ENCODE measurements around the gene FKBP15.
"Not testable (repeated sequence)": the region's sequence is repeated elsewhere in the genome, so short reads cannot be mapped to it uniquely, and the experiment has no call there.

The FKBP15 gene

DNA sequence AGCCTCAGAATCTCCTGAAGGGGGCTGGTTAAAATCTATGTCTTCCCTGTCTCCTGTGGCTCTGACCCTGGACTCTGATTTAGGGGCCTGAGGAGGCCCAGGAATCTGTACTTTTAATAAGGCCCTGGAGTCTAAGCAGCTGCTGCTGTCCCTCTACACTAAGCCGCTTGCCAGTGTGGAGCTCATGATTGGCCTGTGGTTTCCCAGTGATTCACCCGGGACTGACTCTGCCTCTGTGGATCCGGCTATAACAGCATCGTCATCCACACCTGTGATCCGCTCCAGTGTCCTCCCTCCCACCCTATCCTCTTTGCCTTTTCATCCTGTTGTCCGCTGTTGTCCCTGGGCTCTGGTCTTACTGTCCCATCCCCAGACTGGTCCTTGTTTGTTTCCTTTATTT, 66.6 kb downstream of the FKBP15 start:
- Histone ChIP-seq H3K27me3 (ENCODE audit: control insufficient read depth, insufficient read depth, low read length) (peaks cover 16% of the 10 kb centered on the region), H3K9me3 (ENCODE audit: control insufficient read depth, insufficient read depth, low read length) (no peaks in the 10 kb centered on the region), H3K4me1 (ENCODE audit: control insufficient read depth, insufficient read depth, low read length) (no peaks in the 10 kb centered on the region), H3K36me3 (ENCODE audit: control insufficient read depth, insufficient read depth, low read length) (no peaks in the 10 kb centered on the region), H3K9ac (ENCODE audit: low read depth, low read length) (no peak overlapping the region), H3K4me3 (ENCODE audit: low read depth, low read length) (no peak overlapping the region)

DNA sequence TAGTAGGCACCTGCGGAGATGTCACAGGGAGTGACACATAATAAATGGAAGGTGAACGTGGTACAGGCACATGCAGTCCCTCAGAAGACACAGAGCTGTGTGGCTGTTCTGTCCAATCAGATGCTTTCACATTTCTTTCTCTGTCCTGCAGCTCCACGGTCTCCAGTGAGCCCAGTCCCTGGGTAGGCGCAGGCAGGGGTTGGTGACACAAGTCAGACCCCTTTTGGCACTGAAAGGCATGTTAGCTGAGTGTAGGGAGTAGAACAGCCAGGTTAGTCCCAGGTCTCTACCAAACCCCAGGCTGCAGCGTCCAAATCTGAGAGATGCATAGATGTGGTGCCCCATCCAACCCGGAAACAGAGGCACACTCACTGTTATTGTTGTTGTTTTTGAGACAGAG, 67.5 kb downstream of the FKBP15 start:
- H3K9ac ChIP-seq (ENCODE audit: low read depth, low read length), result no peak overlapping the region
- no peaks in the 10 kb centered on the region for H3K4me1 ChIP-seq (ENCODE audit: control insufficient read depth, insufficient read depth, low read length)
- peaks cover 16% of the 10 kb centered on the region for H3K27me3 ChIP-seq (ENCODE audit: control insufficient read depth, insufficient read depth, low read length)
- H3K9me3 ChIP-seq (ENCODE audit: control insufficient read depth, insufficient read depth, low read length), result no peaks in the 10 kb centered on the region
- no peaks in the 10 kb centered on the region for H3K36me3 ChIP-seq (ENCODE audit: control insufficient read depth, insufficient read depth, low read length)
- no peak overlapping the region for H3K4me3 ChIP-seq (ENCODE audit: low read depth, low read length)

DNA sequence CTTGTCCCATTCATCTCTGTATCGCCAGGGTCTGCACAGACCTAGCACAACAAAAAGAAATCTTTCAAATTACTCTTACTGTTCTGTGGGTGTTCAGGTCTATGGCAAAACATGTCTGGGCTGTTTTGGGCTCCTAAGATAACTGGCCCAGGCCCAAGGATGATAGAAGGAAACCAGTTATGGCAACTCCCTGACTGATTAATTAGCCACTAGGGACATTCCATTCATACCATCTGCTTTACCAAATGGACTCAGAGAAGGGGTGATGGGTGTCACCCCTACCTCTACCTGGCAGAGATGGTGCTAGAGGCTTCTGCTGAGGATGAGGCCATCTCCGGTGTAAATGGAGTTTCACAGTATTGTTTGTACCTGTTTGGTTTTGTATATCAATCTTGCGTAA, 68.4 kb downstream of the FKBP15 start:
- Histone ChIP-seq H3K4me1 (ENCODE audit: control insufficient read depth, insufficient read depth, low read length) (no peaks in the 10 kb centered on the region), H3K36me3 (ENCODE audit: control insufficient read depth, insufficient read depth, low read length) (no peaks in the 10 kb centered on the region), H3K27me3 (ENCODE audit: control insufficient read depth, insufficient read depth, low read length) (peaks cover 16% of the 10 kb centered on the region), H3K4me3 (ENCODE audit: low read depth, low read length) (no peak overlapping the region), H3K9ac (ENCODE audit: low read depth, low read length) (no peak overlapping the region), H3K9me3 (ENCODE audit: control insufficient read depth, insufficient read depth, low read length) (no peaks in the 10 kb centered on the region)

DNA sequence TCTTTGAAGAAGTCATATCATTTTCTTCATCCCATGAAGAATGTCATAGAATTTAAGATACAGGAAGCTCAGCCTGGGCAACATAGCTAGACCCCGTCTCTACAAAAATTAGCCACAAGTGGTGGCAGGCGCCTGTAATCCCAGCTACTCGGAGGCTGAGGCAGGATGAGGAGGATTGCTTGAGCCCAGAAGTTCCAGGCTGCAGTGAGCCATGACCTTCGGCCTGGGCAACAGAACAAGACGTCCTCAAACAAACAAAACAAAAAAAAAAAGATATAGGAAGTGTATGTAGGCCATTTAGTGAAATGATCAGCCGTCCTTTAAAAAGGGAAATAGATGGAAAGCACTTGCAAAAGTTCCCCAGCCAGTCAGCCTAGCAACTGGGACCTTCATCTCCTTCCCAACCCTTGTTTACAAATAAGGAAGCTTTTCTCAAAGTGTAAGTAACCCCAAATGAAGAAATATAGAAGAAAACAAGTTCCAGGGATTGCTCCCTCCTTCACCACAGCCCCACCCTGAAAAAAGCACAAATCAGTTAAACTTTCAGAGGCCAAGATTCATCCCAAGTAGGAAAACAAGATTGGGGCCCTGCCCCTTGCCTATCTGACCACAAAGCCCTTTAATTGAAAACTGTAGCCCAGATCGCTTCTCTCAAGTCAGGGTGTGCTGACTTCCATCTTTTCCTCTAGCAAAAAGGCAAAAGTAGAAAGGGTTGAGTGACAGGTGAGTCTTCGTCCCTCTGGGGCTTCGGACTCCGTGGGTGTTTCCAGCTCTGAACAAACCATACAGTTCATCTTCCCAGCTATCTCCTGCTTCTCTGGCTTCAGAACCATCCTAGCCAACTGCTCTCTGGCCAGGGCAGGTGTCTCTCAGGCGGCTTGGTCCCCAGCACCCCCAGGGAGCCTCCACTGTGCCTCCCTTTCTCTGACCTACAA, 69.1 kb downstream of the FKBP15 start:
- Histone ChIP-seq H3K9ac (ENCODE audit: low read depth, low read length) (no peak overlapping the region), H3K4me3 (ENCODE audit: low read depth, low read length) (peak overlapping the region; percentile 85), H3K4me1 (ENCODE audit: control insufficient read depth, insufficient read depth, low read length) (peaks cover 2% of the 10 kb centered on the region)

DNA sequence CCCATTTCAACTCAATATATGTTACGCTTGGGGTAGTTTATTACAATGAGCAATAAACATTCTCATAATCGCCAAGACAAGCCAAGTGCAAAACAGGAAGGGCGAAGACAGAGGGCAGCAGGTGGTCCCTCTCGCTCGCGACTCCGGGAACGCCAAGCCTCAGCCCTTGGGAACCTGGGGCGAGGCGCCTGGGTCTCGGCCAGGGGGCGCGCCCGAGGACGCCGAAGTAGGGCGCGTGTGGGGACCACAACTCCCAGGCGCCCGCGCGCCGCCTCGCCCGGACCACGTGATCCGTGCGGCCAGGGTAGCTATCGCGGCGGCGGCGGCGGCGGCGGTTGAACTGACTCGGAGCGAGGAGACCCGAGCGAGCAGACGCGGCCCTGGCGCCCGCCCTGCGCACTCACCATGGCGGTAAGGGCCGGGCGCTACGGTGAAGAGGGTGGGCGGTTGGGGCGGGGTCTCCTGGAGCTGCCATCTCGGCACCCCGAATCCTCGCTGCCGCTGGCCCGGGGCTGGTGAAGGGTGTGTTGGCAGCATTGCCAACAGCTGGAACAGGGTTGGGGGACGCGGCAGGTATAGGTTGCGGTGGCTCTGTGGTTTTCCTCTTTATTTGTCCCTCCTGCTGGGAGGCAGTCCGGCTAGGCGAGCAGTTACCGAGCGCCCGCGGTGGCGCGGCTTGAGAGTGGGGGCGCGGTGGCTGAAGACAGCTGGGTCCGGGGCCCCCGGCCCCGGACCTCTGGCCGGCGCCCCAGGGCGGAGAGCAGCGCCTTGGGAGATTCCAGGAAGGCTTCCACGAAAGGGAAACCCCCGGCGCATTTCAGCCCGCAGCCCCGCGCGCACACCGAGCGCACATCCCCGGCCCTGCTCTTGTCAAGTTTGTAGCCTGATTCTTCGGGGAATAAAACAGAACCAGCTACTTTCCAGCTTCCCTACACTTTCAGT, 70.1 kb downstream of the FKBP15 start, which contains the start of gene SLC31A2:
Gene SLC31A2, plus strand, starts transcription at position 338 of the 942 bp plus-strand sequence. Its CDS starts 68 bp downstream, at position 406.
- Histone ChIP-seq H3K9ac (ENCODE audit: low read depth, low read length) (peak within 1 kb of the TSS; percentile 47), H3K4me1 (ENCODE audit: control insufficient read depth, insufficient read depth, low read length) (peaks cover 2% of the 10 kb centered on the region), H3K4me3 (ENCODE audit: low read depth, low read length) (peak within 1 kb of the TSS; percentile 85)

More for the DNA sequence above, 69.1 kb downstream of the FKBP15 start:
- Histone ChIP-seq H3K36me3 (ENCODE audit: control insufficient read depth, insufficient read depth, low read length) (no peaks in the 10 kb centered on the region), H3K27me3 (ENCODE audit: control insufficient read depth, insufficient read depth, low read length) (peaks cover 16% of the 10 kb centered on the region), H3K9me3 (ENCODE audit: control insufficient read depth, insufficient read depth, low read length) (no peaks in the 10 kb centered on the region)

DNA sequence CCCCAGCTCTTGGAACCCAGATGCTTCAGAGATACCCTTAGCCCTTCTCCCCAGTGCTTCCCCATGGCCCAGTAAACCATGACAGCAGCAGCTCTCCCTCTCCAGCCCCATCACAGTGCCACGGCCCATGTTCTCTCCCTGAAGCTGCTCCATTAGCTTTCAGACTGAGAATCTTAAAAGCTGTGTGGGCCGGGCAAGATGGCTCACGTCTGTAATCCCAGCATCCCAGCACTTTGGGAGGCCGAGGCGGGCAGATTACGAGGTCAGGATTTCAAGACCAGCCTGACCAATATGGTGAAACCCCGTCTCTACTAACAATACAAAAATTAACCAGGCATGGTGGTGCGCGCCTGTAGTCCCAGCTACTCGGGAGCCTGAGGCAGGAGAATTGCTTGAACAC, 71.5 kb downstream of the FKBP15 start:
- peaks cover 16% of the 10 kb centered on the region for H3K27me3 ChIP-seq (ENCODE audit: control insufficient read depth, insufficient read depth, low read length)
- H3K4me1 ChIP-seq (ENCODE audit: control insufficient read depth, insufficient read depth, low read length); H3K9ac ChIP-seq (ENCODE audit: low read depth, low read length); H3K9me3 ChIP-seq (ENCODE audit: control insufficient read depth, insufficient read depth, low read length); H3K36me3 ChIP-seq (ENCODE audit: control insufficient read depth, insufficient read depth, low read length); H3K4me3 ChIP-seq (ENCODE audit: low read depth, low read length): not testable (repeated sequence)

More for the DNA sequence above, 70.1 kb downstream of the FKBP15 start, which contains the start of gene SLC31A2:
- no peaks in the 10 kb centered on the region for H3K36me3 ChIP-seq (ENCODE audit: control insufficient read depth, insufficient read depth, low read length)
- peaks cover 16% of the 10 kb centered on the region for H3K27me3 ChIP-seq (ENCODE audit: control insufficient read depth, insufficient read depth, low read length)
- H3K9me3 ChIP-seq (ENCODE audit: control insufficient read depth, insufficient read depth, low read length), result no peaks in the 10 kb centered on the region

DNA sequence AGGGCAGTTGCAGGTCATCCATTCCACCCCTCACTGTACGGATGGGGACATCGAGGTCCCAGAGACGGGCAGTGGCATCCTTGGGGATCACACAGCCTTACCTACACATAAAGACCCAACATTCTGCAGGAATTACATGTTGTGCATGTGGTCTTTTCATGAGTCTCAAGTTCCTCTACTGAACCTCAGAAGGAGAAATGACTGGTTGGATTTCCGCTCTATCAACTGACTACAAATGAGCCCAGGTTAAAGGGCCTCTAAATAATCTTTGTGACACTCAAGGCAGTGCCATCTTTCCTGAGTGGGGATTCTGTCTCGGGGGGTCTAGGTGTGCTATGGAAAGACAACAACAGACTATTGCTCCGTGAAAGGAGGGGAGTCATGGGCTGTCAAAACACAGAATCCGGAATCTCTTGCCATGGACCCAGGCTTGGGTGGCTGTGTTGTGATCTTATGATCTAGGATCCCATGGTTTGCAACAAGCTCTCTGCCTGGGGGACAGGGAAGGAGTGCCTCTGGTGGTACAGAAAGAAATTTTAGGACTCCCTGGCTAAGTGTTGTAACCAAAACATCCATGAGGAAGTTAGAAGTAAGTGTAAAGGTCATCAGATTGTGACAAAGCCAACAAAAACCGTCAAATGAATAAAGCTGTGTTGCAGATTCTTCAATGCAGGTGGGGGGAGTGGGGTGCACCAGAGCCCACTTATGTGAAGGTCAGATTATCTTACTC, 72.1 kb downstream of the FKBP15 start:
- H3K9ac ChIP-seq (ENCODE audit: low read depth, low read length), result no peak overlapping the region
- peaks cover 2% of the 10 kb centered on the region for H3K4me1 ChIP-seq (ENCODE audit: control insufficient read depth, insufficient read depth, low read length)
- H3K36me3 ChIP-seq (ENCODE audit: control insufficient read depth, insufficient read depth, low read length), result no peaks in the 10 kb centered on the region
- H3K4me3 ChIP-seq (ENCODE audit: low read depth, low read length), result no peak overlapping the region
- peaks cover 16% of the 10 kb centered on the region for H3K27me3 ChIP-seq (ENCODE audit: control insufficient read depth, insufficient read depth, low read length)
- no peaks in the 10 kb centered on the region for H3K9me3 ChIP-seq (ENCODE audit: control insufficient read depth, insufficient read depth, low read length)

DNA sequence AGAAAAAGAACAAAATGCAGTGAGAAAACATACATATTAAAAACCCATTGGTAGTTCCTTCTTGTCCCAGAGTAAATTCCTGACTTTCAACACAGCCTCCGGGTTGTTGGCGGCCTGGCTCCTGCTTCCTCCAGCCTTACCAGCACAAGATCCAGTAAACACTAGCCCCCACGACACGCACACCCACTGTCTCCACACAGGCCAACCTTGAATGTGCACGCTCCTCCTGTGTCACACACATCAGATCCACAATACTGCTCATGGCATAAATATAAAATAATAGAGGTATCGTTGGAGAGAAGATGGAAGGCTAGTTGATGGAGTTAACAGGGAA, 72.7 kb downstream of the FKBP15 start:
- no peak overlapping the region for H3K9ac ChIP-seq (ENCODE audit: low read depth, low read length)
- peaks cover 2% of the 10 kb centered on the region for H3K4me1 ChIP-seq (ENCODE audit: control insufficient read depth, insufficient read depth, low read length)
- H3K4me3 ChIP-seq (ENCODE audit: low read depth, low read length), result no peak overlapping the region
- no peaks in the 10 kb centered on the region for H3K36me3 ChIP-seq (ENCODE audit: control insufficient read depth, insufficient read depth, low read length)
- no peaks in the 10 kb centered on the region for H3K9me3 ChIP-seq (ENCODE audit: control insufficient read depth, insufficient read depth, low read length)
- H3K27me3 ChIP-seq (ENCODE audit: control insufficient read depth, insufficient read depth, low read length), result peaks cover 16% of the 10 kb centered on the region

DNA sequence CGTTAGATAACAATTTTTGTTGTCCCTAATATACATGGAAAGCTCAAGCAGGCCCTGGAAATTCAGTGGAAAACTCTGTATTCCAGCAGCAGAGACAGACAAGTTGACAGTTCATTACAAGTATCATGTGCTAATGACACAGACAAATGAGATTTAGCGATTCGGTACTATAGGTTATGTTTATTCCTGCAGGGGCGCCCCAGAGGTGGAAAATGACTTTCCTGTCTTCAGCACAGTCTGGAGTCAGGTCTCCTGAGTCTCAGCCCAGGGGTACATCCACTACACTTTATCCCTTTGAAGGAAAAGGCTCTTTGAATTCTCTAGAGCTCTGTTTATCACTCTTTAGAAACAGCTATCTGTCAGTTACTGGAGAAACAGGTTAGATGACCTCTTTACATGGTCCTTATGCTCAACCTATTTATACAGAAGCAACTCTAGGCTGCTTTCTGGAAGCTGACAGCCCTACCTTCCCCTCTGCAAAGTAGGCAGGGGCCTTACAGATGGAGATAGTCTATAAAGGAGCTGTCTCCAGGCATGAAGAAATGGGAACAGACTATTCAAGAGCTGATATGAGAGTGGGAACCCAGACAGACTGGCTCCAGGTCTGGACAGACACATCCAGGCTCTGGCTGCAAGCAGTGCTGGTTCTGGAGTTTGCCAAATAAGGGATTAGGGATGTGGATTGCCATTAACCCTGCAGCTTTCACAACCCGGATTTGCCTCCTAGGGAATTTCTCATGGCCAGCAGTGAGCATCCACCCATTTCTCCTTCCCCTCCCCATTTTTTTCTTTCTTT, 77.4 kb downstream of the FKBP15 start:
- Histone ChIP-seq H3K9ac (ENCODE audit: low read depth, low read length) (no peak overlapping the region), H3K4me1 (ENCODE audit: control insufficient read depth, insufficient read depth, low read length) (peaks cover 2% of the 10 kb centered on the region), H3K4me3 (ENCODE audit: low read depth, low read length) (no peak overlapping the region), H3K27me3 (ENCODE audit: control insufficient read depth, insufficient read depth, low read length) (no peaks in the 10 kb centered on the region), H3K36me3 (ENCODE audit: control insufficient read depth, insufficient read depth, low read length) (no peaks in the 10 kb centered on the region), H3K9me3 (ENCODE audit: control insufficient read depth, insufficient read depth, low read length) (no peaks in the 10 kb centered on the region)

DNA sequence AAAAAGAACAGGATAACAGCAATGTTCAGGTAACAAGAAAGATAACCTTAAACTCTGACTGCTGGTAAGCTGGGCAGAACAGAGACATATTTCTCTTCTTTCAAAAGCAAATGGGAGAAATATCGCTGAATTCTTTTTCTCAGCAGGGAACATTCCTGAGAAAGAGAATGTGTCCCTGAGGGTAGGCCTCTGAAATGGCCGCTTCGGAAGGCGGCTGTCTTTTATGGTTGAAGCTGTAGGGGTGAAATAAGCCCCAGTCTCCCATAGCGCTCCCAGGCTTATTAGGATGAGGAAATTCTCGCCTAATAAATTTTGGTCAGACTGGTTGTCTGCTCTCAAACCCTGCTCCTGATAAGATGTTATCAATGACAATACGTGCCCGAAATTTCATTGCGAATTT, 80.2 kb downstream of the FKBP15 start:
- not testable (repeated sequence) for H3K27me3 ChIP-seq (ENCODE audit: control insufficient read depth, insufficient read depth, low read length); H3K9ac ChIP-seq (ENCODE audit: low read depth, low read length); H3K9me3 ChIP-seq (ENCODE audit: control insufficient read depth, insufficient read depth, low read length); H3K4me3 ChIP-seq (ENCODE audit: low read depth, low read length); H3K36me3 ChIP-seq (ENCODE audit: control insufficient read depth, insufficient read depth, low read length); H3K4me1 ChIP-seq (ENCODE audit: control insufficient read depth, insufficient read depth, low read length)

DNA sequence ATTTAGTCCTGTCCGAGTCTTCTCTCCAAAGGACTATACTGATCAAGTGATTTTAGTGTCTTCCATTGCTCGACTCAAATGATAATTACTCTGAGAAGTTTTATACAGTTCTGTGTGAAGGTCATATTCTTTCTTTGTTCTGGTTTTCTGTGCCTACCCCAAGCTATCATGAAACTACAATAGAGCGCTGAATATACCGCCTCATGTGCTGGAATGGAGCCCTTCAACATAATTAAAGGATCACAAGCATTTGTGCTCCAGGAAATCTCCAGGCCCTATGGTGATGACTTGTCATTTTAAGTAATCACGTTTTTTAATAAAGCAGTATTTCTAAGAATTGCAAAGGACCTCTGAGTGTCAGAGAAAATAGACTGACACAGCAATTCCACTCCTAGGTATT, 81.1 kb downstream of the FKBP15 start:
- no peaks in the 10 kb centered on the region for H3K4me1 ChIP-seq (ENCODE audit: control insufficient read depth, insufficient read depth, low read length)
- peaks cover 2% of the 10 kb centered on the region for H3K27me3 ChIP-seq (ENCODE audit: control insufficient read depth, insufficient read depth, low read length)
- H3K9ac ChIP-seq (ENCODE audit: low read depth, low read length), result no peak overlapping the region
- no peaks in the 10 kb centered on the region for H3K36me3 ChIP-seq (ENCODE audit: control insufficient read depth, insufficient read depth, low read length)
- H3K4me3 ChIP-seq (ENCODE audit: low read depth, low read length), result no peak overlapping the region
- no peaks in the 10 kb centered on the region for H3K9me3 ChIP-seq (ENCODE audit: control insufficient read depth, insufficient read depth, low read length)
